HG02870 (cell line): ENCODE measurements around the gene ATP5MC3.
"Not testable (repeated sequence)": the region's sequence is repeated elsewhere in the genome, so short reads cannot be mapped to it uniquely, and the experiment has no call there.

Source experiments
- ATAC-seq: cut with Tn5 transposase; IDR thresholded peaks from one replicate; pipeline ENCODE4 v1.9.1; 2021; ENCODE audit warnings: mild to moderate bottlenecking, moderate library complexity; ENCODE audit not compliant: unreplicated experiment

ATP5MC3 gene

DNA sequence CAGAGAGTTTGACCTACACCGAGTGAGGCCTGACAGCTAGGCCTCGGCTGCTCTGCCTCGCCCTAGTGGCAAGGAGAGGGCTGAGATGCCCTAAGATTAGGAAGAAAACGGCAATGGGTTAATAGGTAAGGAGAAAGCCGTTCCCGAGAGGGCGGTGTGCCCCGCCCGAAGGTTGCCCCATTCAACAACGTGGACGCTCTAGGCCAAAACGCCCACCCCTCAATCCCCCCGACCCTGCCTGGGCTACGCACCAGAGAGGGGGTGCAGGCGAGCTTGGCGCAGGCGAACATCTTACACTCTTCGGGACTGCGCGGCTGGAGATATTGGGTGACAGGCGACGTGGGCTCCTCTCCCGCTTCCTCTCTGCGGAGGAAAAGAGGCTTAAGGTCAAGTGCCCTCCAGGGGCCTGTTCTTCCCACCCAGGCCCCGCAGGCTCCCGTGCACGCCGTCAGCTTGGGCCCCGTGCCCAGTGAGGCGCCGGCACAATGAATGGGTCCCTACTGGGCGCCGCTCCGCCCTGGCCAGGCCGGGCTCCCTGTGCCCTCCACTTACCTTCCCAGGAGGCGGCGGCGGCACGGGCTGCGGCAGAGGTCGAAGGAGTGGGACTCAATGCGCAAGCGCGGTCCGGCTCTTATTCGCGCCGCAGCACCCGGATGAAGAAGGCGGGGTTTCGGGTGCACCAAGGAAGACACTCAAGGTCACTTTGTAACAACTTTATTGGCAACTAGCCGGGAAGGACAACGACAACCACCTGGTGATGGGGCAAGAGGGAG, at the start of gene ATP5MC3:
Gene ATP5MC3, minus strand, starts transcription at position 607 of the 773 bp plus-strand sequence. Its CDS starts 317 bp downstream, at position 290.
- peak; percentile 91 for ATAC-seq

DNA sequence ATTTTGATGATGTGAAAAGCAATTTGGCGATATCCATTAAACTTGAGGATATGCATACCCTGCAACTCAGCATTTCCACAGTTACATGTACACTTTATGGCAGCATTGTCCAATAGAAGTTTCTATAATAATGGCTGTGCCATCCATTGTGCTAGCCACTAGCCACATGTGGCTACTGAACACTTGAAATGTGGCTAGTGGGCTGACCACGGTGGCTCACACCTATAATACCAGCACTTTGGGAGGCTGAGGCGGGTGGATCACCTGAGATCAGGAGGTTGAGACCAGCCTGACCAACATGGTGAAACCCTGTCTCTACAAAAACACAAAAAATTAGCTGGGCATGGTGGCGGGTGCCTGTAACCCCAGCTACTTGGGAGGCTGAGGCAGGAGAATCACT, 47.1 kb upstream of the ATP5MC3 start:
- ATAC-seq, result not testable (repeated sequence)

DNA sequence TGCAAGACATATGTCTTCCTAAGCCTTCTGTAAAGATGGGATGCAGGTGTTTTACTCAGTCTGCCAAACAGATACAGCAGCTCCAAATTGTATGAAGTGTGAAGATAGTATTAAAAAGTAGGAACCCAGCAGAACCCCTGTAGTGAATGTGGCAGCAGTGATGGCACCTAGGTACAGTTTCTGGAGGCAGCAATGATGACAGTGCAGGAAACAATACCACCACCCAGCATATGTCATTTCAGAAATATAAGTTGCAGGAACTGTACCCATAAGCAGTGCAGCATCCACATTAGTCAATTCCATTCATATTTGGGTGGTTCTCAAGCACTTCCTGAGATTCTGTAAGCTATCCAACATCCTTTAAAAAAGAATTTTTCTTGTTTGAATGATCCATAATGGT, 46.7 kb upstream of the ATP5MC3 start:
- ATAC-seq, result no peak

DNA sequence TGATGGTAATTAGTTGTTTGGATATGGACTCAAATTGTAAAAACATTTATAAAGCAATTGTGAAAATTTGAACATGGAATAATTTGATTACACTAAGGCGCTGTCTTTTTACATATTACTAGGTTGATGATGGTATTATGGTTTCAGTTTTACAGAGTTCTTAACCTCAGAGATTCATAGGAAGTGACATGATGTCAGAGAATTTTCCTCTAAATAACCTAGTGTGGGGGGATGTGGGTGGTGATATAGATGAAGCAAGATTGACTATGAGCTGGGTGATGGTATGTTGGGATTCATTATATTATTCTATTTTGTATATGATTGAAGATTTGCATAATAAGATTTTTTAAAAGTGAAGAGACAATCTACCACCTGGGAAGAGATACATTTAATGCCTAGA, 45.9 kb upstream of the ATP5MC3 start:
- ATAC-seq, result no peak

DNA sequence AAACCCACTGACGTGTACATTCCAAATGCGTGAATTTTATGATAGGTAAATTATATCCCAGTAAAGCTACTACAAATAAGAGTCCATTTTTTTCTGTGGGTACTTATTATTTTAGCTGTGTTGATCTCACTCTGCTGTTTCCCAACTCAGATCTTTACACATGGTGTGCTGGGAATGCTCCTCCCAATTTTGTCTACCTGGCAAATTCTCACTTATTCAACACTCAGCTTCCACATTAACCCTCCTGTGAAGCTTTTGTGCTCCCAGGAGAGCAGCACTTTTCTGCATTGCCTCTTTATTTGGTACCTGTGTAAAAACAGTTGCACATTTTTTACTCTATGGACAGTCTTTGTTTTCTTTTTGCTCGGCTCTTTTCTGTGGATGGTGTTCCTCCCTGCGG, 38.6 kb upstream of the ATP5MC3 start:
- ATAC-seq, result no peak

DNA sequence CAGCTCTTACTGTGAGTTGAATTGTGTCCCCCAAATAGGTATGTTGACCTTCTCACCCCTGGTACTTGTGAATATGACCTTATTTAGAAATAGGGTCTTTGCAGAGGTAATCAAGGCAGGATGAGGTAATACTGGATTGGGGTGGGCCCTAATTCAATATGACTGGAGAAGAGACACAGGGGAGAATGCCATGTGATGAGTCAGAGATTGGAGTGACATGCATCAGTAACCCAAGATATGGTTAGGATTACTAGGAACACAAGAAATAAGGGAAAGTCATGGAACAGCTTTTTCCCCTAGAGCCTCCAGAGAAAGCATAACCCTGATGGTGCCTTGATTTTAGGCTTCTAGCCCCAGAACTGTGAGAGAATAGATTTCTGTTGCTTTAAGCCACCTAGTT, 37.0 kb upstream of the ATP5MC3 start:
- ATAC-seq, result no peak

DNA sequence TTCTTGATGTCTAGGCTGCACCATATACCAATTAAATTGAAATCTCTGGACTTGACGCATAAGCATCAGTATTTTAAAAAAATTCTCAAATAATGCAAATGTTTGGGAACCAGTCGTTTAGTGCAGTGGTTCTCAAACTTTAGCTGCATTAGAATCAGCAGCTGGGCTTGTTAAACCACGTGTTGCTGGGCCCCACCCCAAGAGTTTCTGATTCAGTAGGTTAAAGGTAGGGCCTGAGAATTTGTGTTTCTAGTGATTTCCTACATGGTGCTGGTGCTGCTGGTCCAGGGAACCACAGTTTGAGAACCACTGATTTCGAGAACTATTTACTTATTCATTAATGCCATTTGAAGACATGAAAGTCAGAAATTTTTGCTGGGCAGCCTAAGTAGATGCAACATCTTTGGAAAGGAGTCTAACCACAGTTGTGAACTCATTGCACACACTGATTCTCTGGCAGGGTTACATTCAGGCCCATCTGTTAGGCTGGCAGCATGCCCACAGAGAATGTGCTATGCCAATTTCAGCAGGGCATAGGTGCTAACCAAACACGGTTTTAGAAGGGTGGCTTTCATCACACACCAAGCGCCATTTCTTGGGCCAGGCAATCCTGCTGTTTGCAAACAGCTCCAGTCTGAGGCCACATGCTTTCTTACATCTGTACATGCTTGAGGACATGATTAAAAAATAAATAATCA, 26.4 kb upstream of the ATP5MC3 start:
- ATAC-seq, result no peak

DNA sequence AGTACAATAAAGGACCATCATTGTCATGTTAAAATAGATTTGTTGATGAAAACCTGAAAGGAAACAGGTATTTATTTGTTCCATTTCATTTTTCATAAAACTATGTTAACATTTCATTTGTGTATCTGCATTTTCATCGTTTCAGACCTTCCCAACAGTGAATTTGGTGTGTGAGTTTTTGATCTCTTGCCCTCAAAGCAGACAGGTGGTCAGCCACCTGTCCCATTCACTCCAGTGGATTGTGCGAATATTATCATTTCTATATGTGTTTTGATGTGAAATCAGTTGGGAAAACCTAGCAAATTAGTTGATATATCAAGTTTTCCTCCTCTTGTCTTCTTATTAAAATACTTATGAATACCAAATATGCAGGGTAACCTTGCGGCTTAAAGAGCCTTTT, 25.4 kb upstream of the ATP5MC3 start:
- no peak for ATAC-seq

DNA sequence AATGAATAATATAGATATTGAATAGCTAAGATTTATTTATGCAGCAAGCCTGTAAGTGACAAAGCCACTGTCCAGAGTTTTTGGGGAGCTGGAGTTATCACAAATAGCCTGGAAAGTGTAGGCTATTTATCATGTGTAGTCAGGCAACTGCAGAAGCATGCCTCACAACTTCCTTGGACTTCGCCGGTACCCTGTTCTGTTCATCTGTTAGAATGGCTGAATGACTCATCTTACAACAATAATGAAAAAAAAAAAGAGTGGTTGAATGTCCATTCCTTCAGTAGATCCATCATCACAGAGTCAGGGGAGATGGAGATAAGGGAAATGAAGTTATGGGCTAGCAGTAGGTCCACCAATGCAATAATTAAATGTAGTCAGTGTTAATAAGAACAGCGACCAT, 24.0 kb upstream of the ATP5MC3 start:
- ATAC-seq, result no peak

DNA sequence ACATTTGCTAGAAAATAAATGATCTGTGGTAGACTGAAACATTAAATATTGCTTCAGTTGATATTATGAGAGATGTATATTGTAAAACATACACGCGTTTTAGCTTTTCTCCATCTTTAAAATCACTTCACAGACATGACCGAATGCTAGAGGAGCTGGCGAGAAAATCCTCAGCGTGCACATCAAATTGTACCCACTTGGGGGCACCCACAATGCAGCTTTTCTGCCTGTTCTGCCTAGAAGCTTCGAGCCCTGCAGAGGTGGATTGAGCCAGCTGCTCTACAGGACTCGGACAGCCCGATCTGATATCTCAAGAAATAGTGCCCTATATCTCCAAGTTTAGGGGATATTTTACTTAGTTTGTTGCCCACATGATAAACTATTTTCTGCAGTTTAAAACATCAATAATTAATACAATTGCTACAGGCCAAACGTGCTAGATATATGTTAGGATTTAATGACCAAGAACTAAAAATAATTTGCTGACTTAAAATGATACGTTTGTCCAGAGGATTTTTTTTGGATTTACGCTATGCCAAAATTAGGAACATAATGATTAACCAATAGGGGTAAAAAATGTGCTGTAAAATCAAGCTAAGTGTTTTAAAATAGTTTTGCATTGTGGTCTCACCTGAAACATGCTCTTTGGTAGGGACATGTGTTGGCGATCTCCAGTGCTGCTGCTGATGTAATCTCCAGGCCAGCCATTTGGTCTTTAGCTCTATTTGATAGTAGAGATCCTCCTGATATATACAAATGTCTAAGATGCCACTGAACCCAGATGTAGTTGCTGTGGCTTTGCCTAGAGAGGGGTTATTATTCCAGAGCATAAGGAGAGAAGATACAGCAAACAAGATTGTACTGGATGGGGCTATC, 22.3 kb upstream of the ATP5MC3 start:
- no peak for ATAC-seq

DNA sequence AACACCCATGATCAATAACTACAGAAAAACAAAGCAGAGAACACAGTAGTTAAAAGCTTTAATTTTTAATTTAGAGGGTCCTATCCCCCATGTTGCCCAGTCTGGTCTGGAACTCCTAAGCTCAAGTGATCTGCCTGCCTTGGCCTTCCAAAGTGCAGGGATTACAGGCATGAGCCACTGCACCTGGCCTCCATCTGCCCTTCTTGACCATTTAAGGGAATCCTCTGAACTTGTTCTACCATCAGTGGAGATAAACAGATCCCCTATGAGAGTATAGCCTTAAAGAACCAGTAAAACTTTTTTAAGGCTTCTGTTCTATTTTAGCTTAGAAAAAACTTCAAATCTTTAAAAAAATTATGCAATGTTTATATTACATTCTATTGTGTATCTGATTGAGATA, 13.5 kb upstream of the ATP5MC3 start:
- no peak for ATAC-seq

DNA sequence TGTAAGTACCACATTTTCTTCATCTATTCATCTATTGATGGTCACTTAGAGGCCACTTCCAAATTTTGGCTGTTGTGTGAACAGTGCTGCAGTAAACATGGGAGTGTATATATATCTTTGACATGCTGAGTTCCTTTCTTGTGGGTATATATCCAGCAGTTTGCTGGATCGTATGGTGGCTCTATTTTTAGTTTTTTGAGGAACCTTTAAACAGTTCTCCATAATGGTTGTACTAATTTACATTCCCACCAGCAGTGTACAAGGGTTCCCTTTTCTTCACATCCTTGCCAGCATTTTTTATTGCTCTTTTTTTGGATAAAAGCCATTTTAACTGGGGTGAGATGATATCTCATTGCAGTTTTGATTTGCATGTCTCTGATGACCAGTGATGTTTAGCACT, 7.3 kb upstream of the ATP5MC3 start:
- ATAC-seq, result no peak

DNA sequence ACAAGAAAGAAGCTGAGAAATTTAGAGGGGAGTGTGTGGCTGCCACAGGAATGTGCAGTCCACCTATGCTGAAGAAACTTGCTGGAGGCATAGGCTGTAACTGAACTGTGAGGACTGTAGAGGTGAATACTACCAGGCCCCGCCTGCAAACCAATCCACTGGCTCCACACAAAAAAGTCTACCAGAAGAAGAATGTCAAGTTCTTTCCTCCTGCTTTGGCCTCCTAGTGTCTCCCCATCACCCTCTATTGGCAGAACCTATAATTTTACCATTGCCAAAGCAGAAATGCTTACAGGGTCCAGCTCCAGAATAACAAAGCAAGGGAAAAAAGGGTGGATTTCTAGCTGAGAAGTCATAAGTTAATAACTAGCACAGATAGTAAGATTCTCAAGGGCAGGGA, 5.9 kb upstream of the ATP5MC3 start:
- ATAC-seq, result no peak

DNA sequence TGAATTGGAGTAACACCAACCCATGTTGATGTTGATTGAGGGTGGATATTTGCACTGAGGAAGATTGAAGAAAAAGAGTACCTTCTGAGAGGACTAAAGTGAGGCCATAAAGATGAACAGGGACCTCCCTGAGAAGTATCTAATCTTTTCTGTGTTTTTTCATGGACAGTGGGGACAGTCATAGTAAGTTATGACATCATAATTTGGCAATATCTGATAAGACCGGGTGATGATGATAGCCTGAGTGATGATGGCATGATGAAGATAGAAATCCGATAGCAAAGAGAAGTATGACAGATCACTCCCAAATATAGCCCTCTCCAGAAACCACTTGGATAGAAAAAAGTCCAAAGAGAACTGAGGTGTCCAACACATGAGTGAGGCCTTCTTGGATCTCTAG, 2.2 kb upstream of the ATP5MC3 start:
- no peak for ATAC-seq

DNA sequence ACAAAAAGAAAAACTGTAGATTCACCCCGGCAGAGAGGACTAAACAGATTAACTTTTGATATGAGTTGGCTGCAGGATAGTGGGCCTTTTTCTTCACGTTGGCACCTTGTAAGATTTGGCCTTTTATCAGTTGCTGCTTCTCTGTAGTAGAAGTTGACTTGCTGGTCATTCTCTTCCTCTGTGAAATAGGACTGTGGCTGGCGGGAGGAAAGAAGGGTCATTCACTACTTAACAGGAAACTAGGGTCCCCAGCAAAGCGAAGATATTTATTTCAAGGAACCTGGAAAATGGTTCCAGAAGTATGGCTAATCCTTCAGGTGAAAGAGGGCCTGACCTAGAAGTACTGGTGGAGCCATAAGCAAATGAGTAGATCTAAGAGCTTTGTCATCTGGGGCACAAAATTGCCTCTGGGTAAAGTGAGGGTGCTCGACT, 383 bp upstream of the ATP5MC3 start:
- ATAC-seq, result peak; percentile 2

DNA sequence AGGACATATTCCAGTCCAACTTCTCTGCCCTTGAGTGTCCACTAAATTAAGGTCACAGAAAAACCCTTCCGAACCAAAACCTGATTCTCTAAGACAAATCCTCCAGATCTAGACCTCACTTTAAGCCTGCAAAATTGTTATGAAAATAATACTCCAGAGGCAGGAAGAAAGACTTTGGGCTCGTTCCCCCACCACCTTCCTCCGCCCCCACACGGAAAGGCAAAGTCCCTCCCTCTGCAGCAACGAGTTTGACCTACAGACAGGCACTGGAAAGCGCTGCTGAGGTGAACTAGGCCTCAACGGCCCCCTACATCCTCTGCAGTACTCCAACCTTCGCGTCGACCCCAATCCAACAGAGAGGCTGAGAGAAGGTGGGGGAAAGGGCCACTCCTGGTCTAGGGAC, 808 bp downstream of the ATP5MC3 start:
- peak; percentile 60 for ATAC-seq

DNA sequence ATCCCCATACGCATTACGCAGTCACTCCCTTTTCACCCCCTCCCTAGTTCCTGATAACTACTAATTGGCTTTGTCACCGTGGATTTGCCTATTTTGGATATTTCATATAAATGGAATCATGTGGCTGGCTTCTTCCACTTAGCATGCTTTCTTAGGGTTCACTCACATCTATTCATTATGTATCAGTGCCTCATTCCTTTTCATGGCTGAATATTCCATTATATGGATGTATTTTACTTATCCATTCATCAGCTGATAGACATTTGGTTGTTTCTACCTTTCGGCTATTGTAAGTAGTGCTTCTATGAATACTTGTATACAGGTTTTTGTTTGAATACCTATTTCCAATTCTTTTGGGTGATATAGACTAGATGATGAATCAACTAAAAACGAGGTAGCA, 4.9 kb downstream of the ATP5MC3 start:
- ATAC-seq, result no peak

DNA sequence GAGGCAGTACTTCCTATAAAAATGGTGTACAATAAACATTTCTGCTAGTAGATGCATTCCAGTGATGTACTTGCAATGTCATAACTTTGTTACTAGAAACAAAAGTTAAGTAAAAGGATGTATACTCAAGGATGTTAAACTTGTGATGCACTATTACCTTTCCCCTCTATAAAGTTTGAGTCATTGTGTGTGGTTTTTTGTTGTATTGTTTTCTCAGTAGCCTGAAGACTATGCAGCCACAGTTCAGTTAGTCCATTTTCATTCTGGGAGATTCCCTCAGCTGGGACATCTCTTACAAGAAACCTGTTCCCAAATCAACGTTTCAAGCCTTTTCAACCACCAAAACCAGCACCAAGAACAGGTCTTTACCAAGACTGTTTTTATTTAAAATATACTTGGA, 5.6 kb downstream of the ATP5MC3 start:
- ATAC-seq, result no peak

DNA sequence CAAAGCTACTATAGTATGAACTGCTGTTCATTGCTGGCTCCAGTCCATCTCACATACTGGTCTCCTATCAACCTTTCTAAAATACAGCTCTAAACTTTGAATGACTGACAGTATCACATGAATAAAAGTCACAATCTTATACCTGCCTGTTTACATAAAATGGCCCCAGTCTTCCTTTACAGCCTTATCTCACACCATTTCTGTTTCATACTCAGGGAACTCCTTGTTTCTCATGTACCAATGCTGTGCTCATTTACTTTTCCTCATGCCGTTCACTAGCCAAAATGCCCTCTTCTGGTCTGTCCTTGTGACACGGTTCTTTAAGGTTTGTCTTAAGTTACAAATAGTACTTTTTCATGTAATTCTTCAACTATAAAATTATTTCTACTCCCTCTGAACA, 6.2 kb downstream of the ATP5MC3 start:
- no peak for ATAC-seq

DNA sequence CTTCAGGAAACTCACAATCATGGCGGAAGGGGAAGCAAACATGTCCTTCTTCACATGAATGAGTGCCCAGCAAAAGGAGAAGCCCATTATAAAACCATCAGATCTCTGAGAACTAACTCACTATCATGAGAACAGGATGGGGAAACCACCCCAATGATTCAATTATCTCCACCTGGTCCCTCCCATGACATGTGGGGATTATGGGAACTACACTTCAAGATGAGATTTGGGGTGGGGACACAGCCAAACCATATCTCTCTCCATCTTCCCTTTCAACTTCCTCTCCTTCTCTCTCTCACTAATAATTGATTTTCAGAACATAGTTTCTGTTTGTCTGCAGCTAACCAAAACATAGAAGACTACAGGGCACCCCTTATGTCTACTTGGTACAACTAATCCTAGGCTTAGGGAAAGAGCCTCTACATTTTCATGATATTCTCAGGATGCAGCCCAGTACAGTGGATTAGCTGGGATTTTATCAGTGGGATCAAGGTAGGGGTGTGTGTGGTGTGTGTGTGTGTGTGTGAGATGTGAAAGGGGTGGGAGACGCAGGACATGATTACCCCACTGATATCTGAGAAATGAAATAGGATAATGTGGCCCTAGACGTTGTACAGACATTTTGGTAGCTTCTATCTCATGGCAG, 10.7 kb downstream of the ATP5MC3 start:
- ATAC-seq, result no peak

DNA sequence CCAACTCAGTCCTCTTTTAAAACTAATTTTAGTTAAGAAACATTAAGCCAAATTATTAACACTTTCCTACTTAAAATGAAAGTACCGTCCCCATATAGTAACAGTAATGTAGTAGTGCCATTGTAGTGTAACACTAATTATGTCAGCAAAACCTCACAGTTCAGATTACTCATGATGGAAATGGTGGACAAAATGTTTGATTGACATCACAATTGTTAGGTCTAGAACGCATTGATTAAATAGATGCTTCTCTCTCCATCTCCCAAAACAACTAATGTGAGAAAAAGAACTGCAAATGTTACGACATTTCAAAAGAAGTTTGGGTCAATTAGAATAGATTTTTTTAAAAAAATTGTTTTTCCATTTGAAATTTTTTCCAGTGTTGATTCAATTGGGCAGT, 12.3 kb downstream of the ATP5MC3 start:
- no peak for ATAC-seq
